GM13976 (cell line): ENCODE data around the gene CYFIP2.
"Not testable (repeated sequence)": the region's sequence is repeated elsewhere in the genome, so short reads cannot be mapped to it uniquely, and the experiment has no call there.

ENCODE experiments used
- DNase-seq: peaks from one replicate; pipeline ENCODE4 v3.0.0; 2012; ENCODE audit warnings: low spot score
- CTCF ChIP-seq: IDR thresholded peaks from 2 replicates; pipeline ENCODE4 v1.5.1; 2012; ENCODE audit warnings: borderline replicate concordance, mild to moderate bottlenecking; ENCODE audit not compliant: insufficient read depth; ENCODE audit errors: extremely low read depth, missing control alignments, control extremely low read depth
- in situ Hi-C: fragments of 300-500 bp; cut with MboI; formaldehyde crosslinking; loops from one replicate; pipeline ENCODE4 v1.12.0; 2022; ENCODE audit warnings: low sequenced_read_pairs, mixed read lengths, inconsistent platforms; ENCODE audit not compliant: unreplicated experiment

CYFIP2 gene

GRCh38 chr5:157415838-157416237 is 149.9 kb downstream of the CYFIP2 start:
- in situ Hi-C loops, result no loop called here
- no peak for TF ChIP-seq CTCF
- no peak for DNase-seq

DNA sequence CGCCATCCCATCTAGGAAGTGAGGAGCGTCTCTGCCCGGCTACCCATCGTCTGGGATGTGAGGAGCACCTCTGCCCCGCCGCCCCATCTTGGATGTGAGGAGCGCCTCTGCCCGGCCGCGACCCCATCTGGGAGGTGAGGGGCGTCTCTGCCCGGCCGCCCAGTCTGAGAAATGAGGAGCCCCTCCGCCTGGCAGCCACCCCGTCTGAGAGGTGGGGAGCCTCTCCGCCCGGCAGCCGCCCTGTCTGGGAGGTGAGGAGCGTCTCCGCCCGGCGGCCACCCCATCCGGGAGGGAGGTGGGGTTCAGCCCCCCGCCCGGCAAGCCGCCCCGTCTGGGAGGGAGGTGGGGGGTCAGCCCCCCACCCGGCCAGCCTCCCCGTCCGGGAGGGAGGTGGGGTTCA is 153.6 kb downstream of the CYFIP2 start:
- DNase-seq, in situ Hi-C loops: not testable (repeated sequence)

GRCh38 chr5:157429920-157430319 is 164.0 kb downstream of the CYFIP2 start:
- in situ Hi-C loops, result loop anchor here (10.0 kb wide), 1 partner anchor 45 kb away; no protein-coding TSS in a partner anchor
- DNase-seq, result not testable (repeated sequence)

DNA sequence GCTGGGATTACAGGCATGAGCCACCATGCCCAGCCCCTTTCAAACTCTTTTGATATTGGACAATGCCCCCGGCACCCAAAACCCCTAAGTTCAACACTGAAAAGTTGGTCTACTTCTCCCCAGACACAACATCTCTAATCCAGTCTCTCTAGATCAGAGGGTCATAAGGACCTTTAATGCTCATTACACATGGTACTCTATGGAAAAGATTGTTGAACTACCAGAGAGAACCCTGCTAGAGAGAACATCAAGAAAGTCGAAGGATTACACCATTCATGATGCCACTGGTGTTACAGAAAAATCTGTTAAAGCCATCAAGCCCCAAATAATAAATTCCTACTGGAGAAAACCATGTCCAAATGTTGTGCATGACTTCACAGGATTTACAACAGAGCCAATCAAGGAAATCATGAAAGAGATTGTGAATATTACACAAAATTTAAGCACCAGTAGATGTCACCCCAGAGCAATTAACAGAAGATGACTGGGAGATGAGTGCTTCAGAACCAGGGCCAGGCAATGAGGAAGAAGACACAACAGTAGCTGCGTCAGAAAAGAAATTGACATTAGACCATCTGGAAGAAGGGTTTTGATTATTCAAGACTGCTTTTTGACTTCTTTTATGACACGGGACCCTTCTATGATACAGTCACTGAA is 165.7 kb downstream of the CYFIP2 start:
- DNase-seq, result peak; percentile 58
- TF ChIP-seq CTCF, result peak; percentile 37
- in situ Hi-C loops, result no loop called here

- in situ Hi-C loops, result no loop called here
- DNase-seq, result no peak
- no peak for TF ChIP-seq CTCF
Measured at GRCh38 chr5:157434096-157434495, 168.2 kb downstream of the CYFIP2 start.

DNA sequence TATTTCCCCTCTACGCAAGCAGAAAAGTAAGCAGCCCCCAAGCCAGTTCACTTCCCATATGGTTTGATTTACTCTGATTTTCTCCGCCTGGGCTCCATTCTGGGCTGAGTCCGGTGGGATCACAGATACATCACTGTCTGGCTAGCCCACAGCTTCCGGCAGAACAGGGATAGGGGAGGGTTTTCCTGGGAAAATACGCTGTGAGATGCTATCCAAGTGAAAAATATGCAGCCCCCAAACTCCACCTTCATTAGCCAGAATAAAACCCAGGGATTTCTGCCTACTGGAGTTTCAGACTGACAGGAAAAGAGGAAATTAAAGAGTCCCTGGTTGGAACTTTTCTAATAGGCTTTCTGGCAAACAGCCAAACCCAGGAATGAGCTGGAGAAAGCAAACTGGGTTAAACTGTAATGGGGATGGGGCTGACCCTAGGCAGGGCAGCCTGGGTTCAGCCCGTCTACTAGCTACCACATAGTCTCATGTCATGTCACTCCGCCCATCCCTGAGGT is 177.2 kb downstream of the CYFIP2 start:
- in situ Hi-C loops, result no loop called here
- TF ChIP-seq CTCF, result no peak
- no peak for DNase-seq

- in situ Hi-C loops, result no loop called here
- no peak for DNase-seq
- TF ChIP-seq CTCF, result no peak
Measured at GRCh38 chr5:157444224-157444623, 178.3 kb downstream of the CYFIP2 start.
